Measurements from ENCODE around the gene DCAF5. TPM values are rescaled to one million over a fixed set of nuclear protein-coding genes. Genes with fewer than 3 reads are reported as not detected.

Gene DCAF5
- total RNA-seq, 4 donors from 2014 or later: 36.4 to 47.7 (median 40.2) TPM

DNA sequence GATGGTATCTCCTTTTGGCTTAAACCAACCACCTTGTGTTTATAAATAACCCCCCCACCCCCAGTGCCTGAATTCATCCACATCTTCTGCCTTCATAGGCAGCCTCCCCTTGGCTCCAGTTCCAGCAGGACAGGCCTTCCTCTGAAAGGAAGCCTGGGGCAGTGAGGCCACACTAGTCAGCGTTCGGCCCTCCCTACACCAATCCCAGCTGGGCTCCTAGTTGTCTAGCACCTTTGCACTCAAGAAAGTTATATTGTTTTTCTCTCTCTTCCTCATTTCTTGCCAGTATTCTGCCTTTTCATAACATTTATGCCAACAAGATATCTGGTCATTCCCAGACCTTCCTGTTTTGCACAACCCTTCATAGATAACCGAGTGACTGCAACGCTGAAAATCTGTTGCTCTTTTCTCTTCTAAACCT is 100.7 kb downstream of the DCAF5 start:
- TF ChIP-seq, protein P1, sequence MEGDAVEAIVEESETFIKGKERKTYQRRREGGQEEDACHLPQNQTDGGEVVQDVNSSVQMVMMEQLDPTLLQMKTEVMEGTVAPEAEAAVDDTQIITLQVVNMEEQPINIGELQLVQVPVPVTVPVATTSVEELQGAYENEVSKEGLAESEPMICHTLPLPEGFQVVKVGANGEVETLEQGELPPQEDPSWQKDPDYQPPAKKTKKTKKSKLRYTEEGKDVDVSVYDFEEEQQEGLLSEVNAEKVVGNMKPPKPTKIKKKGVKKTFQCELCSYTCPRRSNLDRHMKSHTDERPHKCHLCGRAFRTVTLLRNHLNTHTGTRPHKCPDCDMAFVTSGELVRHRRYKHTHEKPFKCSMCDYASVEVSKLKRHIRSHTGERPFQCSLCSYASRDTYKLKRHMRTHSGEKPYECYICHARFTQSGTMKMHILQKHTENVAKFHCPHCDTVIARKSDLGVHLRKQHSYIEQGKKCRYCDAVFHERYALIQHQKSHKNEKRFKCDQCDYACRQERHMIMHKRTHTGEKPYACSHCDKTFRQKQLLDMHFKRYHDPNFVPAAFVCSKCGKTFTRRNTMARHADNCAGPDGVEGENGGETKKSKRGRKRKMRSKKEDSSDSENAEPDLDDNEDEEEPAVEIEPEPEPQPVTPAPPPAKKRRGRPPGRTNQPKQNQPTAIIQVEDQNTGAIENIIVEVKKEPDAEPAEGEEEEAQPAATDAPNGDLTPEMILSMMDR (IDR thresholded peaks at IDR 0.05; ENCODE audit: low read depth): no peak

DNA sequence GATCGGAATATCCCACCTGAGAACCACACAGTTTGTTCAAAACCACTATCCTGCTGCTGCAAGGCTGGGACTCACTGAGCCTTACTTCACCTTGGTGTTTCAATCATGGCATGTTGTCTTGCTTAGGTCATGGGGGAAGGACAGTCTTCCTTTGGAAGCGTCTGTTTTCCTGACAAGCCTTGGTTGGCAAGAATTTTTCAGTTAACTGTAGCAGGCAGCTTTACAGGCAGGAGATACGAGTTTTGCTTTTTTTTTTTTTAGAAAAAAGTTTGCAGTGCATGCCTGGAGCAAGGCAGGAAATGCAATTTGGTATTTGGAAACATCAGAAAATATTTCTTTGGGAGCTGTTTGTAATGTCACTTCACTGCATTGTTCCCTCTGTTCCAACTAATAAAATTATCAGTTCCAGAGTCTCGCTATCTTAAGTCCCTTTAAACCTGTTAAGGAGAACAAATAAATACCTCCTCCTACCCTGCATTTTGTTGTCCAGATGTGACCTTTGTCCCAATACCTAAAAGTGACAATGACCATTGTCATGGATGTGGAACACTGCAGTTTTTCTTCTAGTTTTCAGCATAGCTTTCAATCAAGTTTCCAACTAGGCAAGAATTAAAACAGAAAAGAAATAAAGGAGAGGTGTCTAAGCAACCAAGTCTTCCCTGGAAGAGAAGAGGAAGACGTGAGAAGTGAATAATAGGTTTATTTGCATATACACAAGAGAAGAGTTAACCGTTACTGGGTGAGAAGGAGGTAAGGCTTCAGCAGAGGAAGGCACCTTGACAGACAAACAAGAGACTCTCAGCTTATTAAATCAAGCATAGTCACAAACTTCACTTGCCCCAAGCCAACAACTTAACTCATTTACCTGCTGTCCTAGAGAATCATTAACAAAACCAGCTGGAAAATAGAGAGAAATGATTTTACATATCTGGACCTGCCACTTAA is 102.4 kb downstream of the DCAF5 start:
- TF ChIP-seq, protein P1 (IDR thresholded peaks at IDR 0.05; ENCODE audit: low read depth): no peak

DNA sequence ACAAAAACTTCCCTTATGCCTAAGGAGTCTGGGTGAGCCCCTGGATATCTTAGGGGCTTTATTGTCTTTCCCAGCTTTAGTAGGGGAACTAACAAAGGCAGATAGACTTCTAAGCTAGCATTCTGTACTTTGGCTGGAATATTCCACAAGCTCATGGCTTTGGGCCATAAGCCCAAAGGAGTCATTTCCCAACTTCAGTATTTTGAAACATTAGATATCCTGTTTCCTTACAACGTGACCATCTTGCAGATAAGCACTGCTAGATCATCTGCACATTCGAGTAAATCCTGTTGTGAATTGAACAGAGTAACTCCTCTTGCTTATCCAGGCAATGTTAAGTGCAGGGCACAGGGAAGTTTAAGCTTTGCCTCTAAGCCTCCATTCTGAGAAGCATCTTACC is 103.2 kb downstream of the DCAF5 start:
- TF ChIP-seq, protein P1 (IDR thresholded peaks at IDR 0.05; ENCODE audit: low read depth): no peak

DNA sequence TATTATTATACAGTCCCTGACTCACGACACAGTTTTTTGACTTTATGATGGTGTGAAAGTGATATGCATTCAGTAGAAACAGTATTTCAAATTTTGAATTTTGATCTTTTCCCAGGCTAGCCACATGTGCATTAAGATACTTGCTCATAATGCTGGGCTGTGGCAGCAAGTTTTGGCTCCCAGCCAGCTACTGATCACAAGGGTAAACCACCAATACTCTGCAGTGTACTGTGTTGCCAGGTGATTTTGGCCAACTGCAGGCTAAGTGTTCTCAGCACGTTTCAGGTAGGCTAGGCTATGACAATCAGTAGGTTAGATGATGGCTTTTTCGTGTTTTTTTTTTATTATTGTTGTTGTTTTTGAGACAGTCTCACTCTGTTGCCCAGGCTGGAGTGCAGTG is 104.5 kb downstream of the DCAF5 start:
- TF ChIP-seq, protein P1 (IDR thresholded peaks at IDR 0.05; ENCODE audit: low read depth): no peak

DNA sequence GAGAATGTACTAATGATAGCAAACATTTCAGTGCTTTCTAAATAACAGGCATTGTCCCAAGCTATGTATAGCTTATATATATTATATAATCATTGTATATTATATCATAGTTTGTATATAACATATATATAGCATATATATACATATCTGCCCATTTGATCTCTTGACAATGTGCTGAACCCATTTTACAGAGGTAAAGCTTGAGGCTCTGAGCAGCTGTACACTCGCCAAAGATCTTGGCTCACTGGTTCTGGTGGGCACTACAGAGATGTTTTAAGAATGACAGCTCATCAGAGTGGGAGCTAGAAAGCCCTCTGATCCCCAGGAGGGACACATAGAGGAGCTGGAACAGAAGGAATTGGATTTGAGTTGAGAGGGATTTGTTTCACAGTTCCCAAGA is 105.7 kb downstream of the DCAF5 start:
- TF ChIP-seq, protein P1 (IDR thresholded peaks at IDR 0.05; ENCODE audit: low read depth): no peak

DNA sequence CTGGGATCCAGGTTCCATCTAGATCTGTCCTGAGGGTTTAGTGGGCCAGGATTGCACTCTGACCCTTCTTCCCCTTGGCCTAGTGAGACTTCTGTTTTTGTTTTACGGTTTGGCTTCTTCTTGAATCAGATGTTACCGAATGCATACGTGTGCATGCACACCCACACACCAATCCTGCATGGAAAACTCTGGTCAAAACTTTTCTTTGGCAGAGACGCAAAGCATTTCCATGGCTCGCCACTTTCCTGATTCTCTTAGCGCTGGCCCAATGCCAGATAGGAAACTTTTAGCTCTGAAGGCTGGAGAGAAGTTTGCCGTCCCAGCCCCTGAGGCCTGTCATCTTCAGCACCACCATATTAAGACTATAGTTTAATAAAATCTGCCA is 106.5 kb downstream of the DCAF5 start:
- TF ChIP-seq, protein P1 (IDR thresholded peaks at IDR 0.05; ENCODE audit: low read depth): no peak

DNA sequence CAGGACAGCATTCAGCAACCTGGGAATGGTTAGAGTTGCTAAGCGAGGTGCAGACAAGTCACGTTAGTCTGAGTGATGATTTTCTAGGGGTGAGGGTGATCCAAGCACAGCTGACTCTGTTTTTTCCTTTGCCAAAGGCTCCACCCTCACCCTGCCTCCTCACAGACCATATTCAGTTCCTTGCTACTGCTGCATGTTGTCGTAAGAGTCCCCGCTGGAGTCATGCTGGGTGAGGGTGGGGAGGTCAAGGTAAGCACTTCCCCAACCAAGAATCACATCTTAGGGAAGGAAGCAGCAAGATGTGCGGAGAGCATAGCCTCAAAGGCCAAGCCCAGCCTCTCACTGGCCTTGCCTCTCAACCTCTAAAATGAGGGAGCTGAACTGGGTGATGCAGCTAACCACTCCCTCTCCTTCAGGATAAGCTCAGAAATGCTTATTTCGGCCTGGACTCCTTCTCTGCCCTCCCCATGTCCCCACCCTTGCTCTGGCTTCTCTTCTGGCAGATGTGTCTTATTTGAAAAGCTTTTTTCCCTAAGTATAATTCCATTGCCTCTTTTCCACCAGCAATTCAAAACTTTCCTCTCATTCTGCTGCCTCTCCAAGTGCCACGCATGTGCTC is 107.0 kb downstream of the DCAF5 start:
- TF ChIP-seq, protein P1 (IDR thresholded peaks at IDR 0.05; ENCODE audit: low read depth): no peak

Data from subcutaneous adipose tissue (tissue), 4 donors.